NCI-H2029 treated with DMSO at 0.1 percent for 48 hours (cell line): ENCODE data around the gene PAMR1.
"Not testable (repeated sequence)": the region's sequence is repeated elsewhere in the genome, so short reads cannot be mapped to it uniquely, and the experiment has no call there.

Experiments
- DNase-seq: peaks from one replicate; lab custom pipeline; 2025; lab: John Stamatoyannopoulos, UW

The PAMR1 gene

GRCh38 chr11:35543481-35543880 lies 18.1 kb upstream of the PAMR1 start:
- no peak for DNase-seq

GRCh38 chr11:35541621-35542375 lies 16.4 kb upstream of the PAMR1 start:
- DNase-seq = no peak

GRCh38 chr11:35540526-35540925 lies 15.1 kb upstream of the PAMR1 start:
- DNase-seq = no peak

- DNase-seq = no peak
Observed at GRCh38 chr11:35539781-35540281, 14.4 kb upstream of the PAMR1 start.

- DNase-seq = no peak
Observed at GRCh38 chr11:35539256-35539655, 13.8 kb upstream of the PAMR1 start.

DNA sequence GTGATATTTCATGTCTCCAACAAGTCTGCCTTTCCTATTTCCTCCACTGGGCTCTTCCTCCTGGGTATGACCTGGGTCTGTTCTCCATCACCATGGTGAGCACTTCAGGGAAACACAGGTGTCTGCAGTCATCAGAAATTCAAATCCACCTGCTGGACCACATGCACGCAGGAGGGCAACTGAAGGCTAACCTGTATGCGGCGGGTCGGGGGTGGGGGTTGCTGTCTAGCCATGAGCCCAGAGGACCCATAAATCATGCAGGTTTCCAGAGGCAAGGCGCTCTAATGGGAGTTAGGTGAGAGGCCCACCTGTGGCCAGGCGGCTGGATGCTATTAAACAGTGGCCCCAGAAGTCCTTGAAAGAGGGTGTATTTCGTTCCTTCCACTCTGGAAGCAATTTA lies 11.1 kb upstream of the PAMR1 start:
- no peak for DNase-seq

- DNase-seq = no peak
Observed at GRCh38 chr11:35531246-35531645, 5.8 kb upstream of the PAMR1 start.

DNA sequence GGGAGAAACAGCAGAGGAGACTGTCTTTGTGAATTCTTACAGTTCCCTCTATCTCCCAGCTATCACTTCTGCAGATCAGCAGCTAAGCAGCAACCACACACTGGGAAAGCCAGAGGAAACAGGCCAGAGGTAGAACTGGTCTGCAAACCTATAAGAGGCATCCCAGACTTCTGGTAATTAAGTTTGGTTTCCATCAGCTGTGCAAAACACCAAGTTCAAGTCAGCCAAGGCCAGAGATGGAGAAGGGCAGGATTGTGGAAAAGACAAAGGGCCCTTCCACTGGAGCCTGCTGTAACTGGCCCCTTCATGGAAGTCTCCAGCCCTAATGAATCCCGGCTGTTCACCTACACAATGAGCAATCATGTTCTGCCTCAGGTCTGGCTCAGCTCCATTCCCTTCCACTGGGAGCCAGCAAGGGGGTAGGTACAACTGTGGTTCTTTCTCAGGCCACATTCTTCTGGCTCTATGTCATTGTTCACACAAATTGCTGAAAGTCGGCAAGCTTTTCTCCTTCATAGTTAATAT lies 4.6 kb upstream of the PAMR1 start:
- no peak for DNase-seq

DNA sequence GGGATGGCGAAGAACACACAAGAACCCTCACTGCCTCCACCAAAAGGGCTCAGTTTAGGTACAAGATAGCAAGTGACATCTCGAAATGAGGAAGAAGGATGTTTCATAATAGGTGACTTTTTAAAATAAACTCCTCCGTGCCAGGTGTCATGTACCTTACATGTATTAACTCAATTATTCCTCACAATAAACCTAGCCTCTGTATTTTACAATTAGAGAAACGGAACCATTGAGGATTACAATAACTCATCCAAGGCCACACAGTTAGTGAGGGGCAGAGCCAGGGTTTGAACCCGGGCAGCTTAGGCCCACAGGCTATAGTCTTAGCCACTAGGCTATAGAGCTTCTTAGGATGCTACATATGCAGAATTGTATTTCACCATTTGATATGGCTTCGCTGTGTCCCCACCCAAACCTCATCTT lies 965 bp upstream of the PAMR1 start:
- DNase-seq = no peak

DNA sequence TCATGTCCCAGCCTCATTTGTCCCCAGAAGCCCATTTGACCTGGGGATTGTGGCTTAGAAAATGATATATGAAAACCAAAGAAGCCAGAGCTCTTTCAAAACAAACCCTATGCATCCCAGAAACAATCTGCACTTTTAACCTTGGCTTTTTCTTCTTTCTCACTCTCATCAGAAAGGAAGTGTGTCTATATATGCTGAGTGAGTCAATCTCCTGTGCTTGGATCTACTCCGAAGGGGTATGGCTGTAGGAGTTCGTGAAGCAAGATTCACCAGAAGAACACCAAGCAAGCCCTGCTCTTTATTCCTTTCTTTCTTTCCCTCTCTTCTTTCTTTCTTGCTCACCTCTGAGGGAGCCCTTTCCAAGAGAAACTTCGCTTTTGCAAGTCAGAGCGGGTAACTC lies 636 bp downstream of the PAMR1 start:
- DNase-seq = no peak

GRCh38 chr11:35523861-35524260 lies 1.6 kb downstream of the PAMR1 start:
- DNase-seq = no peak

GRCh38 chr11:35523331-35523768 lies 2.1 kb downstream of the PAMR1 start:
- no peak for DNase-seq

GRCh38 chr11:35522091-35522490 lies 3.3 kb downstream of the PAMR1 start:
- not testable (repeated sequence) for DNase-seq

GRCh38 chr11:35520376-35520775 lies 5.0 kb downstream of the PAMR1 start:
- DNase-seq = no peak

DNA sequence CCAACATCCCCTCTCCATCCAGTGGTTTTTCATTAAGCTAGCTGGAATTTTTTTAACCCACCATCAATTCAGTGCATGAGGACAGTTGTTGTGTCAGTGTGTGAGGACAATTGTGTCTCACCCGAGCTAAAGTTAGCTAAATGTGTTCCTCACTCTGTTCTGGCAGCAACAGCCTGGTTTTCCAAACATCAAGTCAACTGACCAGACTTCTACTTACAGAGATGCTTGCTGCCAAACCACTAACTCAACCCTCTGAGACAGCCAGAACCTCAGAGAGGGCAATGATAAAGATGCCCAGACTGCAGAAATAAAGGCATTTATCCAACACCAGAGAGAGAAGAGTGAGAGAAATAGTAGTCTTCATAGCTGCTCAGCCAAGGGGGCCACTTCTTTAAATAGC lies 6.7 kb downstream of the PAMR1 start:
- DNase-seq = no peak

DNA sequence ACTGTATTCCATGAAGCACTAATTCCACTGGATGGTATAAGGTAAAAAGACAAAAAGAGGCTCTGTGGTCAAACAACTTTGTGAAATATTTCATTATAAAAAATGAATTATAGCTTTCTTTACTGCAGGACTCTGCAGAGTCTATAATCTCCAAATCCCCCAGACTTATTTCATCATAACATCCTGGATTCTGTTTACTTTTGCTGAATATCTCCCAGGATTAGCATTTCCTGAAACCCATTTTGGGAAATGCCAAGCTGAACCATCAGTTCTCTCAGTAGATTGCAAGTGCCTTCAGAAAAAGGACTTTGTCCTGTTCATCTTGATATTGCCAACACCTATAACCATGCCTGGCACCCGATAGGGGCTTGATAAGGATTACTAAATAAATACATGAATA lies 7.9 kb downstream of the PAMR1 start:
- no peak for DNase-seq

DNA sequence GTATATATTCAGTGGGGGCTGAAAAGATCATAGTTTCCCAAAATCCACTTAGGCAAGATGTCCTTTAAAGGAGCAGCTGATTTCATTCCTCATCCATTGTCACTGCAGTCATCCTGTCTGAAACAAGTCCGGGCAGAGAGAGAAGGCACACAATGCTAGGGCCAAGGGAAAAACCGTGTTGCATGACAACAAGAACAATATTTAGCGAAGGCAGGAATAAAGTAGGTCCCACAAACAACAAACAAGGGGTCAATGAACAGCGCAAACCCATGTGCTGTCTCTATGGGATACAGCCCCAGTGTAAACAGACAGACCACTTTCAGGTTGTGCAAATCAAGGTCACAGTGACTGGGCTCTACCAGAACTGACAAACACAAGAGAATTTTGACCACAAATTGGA lies 9.0 kb downstream of the PAMR1 start:
- DNase-seq = no peak

GRCh38 chr11:35515224-35515623 lies 10.2 kb downstream of the PAMR1 start:
- DNase-seq = no peak

DNA sequence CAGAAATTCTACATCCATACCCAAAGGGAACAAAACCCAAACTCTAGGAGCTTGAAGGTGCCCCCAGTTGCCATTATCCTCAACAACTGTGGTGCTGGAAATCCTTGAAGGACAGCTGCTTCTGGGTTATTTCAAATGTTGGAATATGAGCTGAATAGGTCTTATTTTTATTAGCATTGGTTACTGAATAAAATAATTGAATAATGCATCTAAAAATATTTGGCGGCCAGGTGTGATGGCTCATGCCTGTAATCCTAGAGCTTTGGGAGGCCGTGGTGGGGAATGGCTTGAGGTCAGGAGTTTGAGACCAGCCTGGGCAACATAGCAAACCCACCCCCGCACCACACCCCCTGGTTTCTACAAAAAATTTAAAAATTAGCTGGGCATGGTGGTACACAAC lies 10.9 kb downstream of the PAMR1 start:
- no peak for DNase-seq

- DNase-seq = no peak
Observed at GRCh38 chr11:35511666-35512065, 13.8 kb downstream of the PAMR1 start.

DNA sequence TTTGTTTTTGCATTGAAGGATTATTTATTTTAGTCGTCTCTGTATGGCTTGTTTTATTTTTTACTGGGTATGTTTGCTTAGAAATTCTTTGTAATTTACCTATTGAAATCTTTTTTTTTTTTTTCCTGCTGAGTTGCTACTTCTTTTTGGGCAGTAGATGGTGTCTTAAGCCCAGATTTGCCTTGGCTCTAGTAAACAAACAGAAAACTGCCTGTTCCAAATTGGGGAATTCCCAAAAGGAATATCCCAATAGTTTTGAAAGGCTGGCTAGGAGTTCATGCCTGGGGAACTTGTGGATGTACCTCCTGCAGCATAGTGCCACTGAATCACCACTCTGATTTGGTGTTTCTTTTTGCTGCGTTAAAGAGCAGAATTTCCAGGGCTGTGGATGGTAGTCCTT lies 17.7 kb downstream of the PAMR1 start:
- DNase-seq = no peak

DNA sequence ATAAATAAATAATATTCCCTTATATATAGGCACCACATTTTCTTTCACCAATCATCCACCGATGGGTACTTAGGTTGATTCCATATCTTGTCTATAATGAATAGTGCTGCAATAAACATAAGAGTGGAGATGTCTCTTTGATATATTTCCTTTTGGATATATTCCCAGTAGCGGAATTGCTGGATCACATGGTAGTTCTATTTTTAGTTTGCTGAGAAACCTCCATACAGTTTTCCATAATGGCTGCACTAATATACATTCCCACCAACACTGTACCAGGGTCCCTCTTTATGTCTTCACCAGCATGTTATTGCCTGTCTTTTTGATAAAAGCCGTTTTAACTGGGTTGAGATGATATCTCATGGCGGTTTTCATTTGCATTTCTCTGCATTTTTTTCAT lies 23.6 kb downstream of the PAMR1 start:
- no peak for DNase-seq

DNA sequence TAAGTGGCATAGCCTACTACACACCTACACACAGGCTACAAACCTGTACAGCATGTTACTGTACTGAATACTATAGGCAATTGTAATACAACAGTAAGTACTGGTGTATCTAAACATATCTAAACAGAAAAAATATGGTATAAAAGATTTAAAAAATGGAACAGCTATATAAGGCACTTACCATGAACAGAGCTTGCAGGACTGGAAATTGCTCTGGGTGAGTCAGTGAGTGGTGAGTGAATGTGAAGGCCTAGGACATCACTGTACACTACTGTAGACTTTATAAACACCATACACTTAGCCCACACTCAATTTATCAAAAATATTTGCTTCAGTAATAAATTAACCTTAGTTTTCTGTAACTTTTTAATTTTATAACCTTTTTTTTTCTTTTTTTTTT lies 24.7 kb downstream of the PAMR1 start:
- no peak for DNase-seq

- DNase-seq = no peak
Observed at GRCh38 chr11:35496416-35496815, 29.0 kb downstream of the PAMR1 start.
